Measurements from ENCODE around the gene MAP3K3.

- TF ChIP-seq CTCF (IDR thresholded peaks at IDR 0.05) (no peak), POLR2A (IDR thresholded peaks at IDR 0.05) (no peak)
These were observed 11.5 kb downstream of the MAP3K3 start for GRCh38 chr17:63633742-63634141.
